ENCODE measurements around the gene GREB1. TPM values are rescaled to one million over a fixed set of nuclear protein-coding genes. Genes with fewer than 3 reads are reported as not detected.

Gene GREB1
- total and polyA plus RNA-seq, 2 of the 4 experiments (the other 2 are of a cell fraction) = 0.05 TPM; not detected in 1

GRCh38 chr2:11509657-11510360 lies 24.0 kb upstream of the GREB1 start:
- Histone ChIP-seq H2BK5ac (ENCODE audit: low read depth, low read length, poor library complexity, severe bottlenecking) (no peak overlapping the region), H2AK5ac (ENCODE audit: low read depth, low read length) (no peak overlapping the region), H3K36me3 (ENCODE audit: control insufficient read depth, insufficient read depth, low read length) (no peaks in the 10 kb centered on the region), H3K27me3 (ENCODE audit: control insufficient read depth, insufficient read depth, low read length) (peaks cover 39% of the 10 kb centered on the region), H3K14ac (replicated peaks; ENCODE audit: low read depth, low read length) (no peak overlapping the region), H3K18ac (ENCODE audit: low read depth, low read length) (no peak overlapping the region), H3K4ac (ENCODE audit: low read depth, low read length) (no peak overlapping the region), H3K9ac (ENCODE audit: low read depth, low read length) (no peak overlapping the region), H4K5ac (ENCODE audit: low read depth, low read length) (no peak overlapping the region), H3K9me1 (ENCODE audit: insufficient read depth, low read length) (no peaks in the 10 kb centered on the region; the same call in 1 of the 2 replicates), H2BK120ac (ENCODE audit: low read depth, low read length) (no peak overlapping the region), H3K56ac (ENCODE audit: extremely low read depth, insufficient read depth, low read length) (no peak overlapping the region), H3K4me2 (ENCODE audit: low read depth, low read length) (no peak overlapping the region), H3K27ac (ENCODE audit: insufficient read depth, low read length) (no peak overlapping the region), H2AK9ac (replicated peaks; ENCODE audit: low read depth, low read length, poor library complexity) (no peak overlapping the region), H4K8ac (ENCODE audit: low read depth in 2 of 2, low read length in 2 of 2) (no peak overlapping the region), H2AFZ (replicated peaks; ENCODE audit: low read length, poor library complexity) (no peak overlapping the region), H3K4me1 (ENCODE audit: control insufficient read depth, insufficient read depth, low read length) (no peaks in the 10 kb centered on the region; the same call in 1 of the 2 replicates), H3K79me1 (ENCODE audit: low read depth in 1 of 2, low read length in 2 of 2) (no peaks in the 10 kb centered on the region), H3K9me3 (ENCODE audit: control insufficient read depth, insufficient read depth, low read length) (0 out of 2 replicates have a peak, but pooled peaks cover 2% of the 10 kb centered on the region), H2BK20ac (ENCODE audit: low read depth, low read length) (no peak overlapping the region), H3K23ac (ENCODE audit: low read depth, low read length) (no peak overlapping the region), H4K91ac (ENCODE audit: insufficient read depth, low read depth, low read length) (no peak overlapping the region), H4K20me1 (ENCODE audit: insufficient read depth, low read length) (no peaks in the 10 kb centered on the region), H3K4me3 (ENCODE audit: insufficient read depth, low read depth, low read length) (no peak overlapping the region), H2BK15ac (ENCODE audit: low read depth, low read length) (no peak overlapping the region)
- no peak for TF ChIP-seq MXI1 (IDR thresholded peaks at IDR 0.05; ENCODE audit: borderline replicate concordance, low read depth, low read length)
- peak; percentile 11; the same call in 1 of the 2 replicates for TF ChIP-seq CEBPB (IDR thresholded peaks at IDR 0.05; ENCODE audit: low read depth, low read length)
- dilution Hi-C loops (cut with HindIII; ENCODE audit: low sequenced_read_pairs, unreplicated experiment) (no loop called here), in situ Hi-C loops (cut with MboI; ENCODE audit: low sequenced_read_pairs) (no loop called here), intact Hi-C loops (cut with micrococcal nuclease) (loop anchor here (10.0 kb wide), 1 partner anchor 1065 kb away; no protein-coding TSS in a partner anchor)
- DNase-seq (no peak), ATAC-seq (ENCODE audit: low read depth) (no peak)
- WGBS, 2 experiments (ENCODE audit: extremely low coverage in 2 of 2, insufficient read length in 1 of 2) = no CpG with 5 or more reads among the region's 3 CpGs
- ChIA-PET POLR2A (ENCODE audit: unreplicated experiment) (no interaction called here), CTCF (interaction anchor here (0.7 kb wide), 1 partner anchor 36 kb away, joined by 3 read pairs; no protein-coding TSS in a partner anchor)
- BruUV-seq (replicated peaks) = no TSS peak

Measured in IMR-90 (cell line).